K562 treated with DMSO at 1 percent for 24 hours (cell line): ENCODE measurements around the gene EEF2KMT. TPM values are rescaled to one million over a fixed set of nuclear protein-coding genes. Genes with fewer than 3 reads are reported as not detected.

ENCODE experiments used
- total RNA-seq: library from RNA; unstranded; fragments of 300-600 nt; gene quantifications from 2 replicates; pipeline ENCODE4 v1.2.3, GENCODE V29; 2022; ENCODE audit warnings: low read depth; ENCODE audit not compliant: insufficient read depth

EEF2KMT gene
- 5.6 and 6.5 TPM in 2 replicates for total RNA-seq

GRCh38 chr16:5097470-5098220 lies at the start of gene EEF2KMT:
Gene EEF2KMT, minus strand, starts transcription at chr16:5097795. Its CDS starts 56 bp downstream, at chr16:5097739.

GRCh38 chr16:5071681-5072333 lies 25.8 kb downstream of the EEF2KMT start, which contains the start of gene ALG1:
Gene ALG1, plus strand, starts transcription at chr16:5071843. Its CDS starts 7 bp downstream, at chr16:5071850.

GRCh38 chr16:5065813-5066212 lies 31.8 kb downstream of the EEF2KMT start, which contains the start of gene C16orf89:
Gene C16orf89, minus strand, starts transcription at chr16:5065956. Its CDS starts 48 bp downstream, at chr16:5065908.

Other genes starting within 250 kb of the EEF2KMT start
- 0.19 and 0.32 TPM in 2 replicates for gene PPL, start 160.6 kb downstream of the EEF2KMT start, total RNA-seq
- gene SEC14L5, start 139.5 kb downstream of the EEF2KMT start, total RNA-seq: 0.06 TPM in 1 of 2 replicates, not detected in the other
- gene NAGPA, start 63.9 kb downstream of the EEF2KMT start, total RNA-seq: 12.8 and 16.1 TPM in 2 replicates
- gene C16orf89, start 31.8 kb downstream of the EEF2KMT start, total RNA-seq: not detected in 2 replicates
- gene ALG1, start 26.0 kb downstream of the EEF2KMT start, total RNA-seq: 13.3 and 15.0 TPM in 2 replicates